ENCODE measurements around the gene S1PR3.

Gene S1PR3

DNA sequence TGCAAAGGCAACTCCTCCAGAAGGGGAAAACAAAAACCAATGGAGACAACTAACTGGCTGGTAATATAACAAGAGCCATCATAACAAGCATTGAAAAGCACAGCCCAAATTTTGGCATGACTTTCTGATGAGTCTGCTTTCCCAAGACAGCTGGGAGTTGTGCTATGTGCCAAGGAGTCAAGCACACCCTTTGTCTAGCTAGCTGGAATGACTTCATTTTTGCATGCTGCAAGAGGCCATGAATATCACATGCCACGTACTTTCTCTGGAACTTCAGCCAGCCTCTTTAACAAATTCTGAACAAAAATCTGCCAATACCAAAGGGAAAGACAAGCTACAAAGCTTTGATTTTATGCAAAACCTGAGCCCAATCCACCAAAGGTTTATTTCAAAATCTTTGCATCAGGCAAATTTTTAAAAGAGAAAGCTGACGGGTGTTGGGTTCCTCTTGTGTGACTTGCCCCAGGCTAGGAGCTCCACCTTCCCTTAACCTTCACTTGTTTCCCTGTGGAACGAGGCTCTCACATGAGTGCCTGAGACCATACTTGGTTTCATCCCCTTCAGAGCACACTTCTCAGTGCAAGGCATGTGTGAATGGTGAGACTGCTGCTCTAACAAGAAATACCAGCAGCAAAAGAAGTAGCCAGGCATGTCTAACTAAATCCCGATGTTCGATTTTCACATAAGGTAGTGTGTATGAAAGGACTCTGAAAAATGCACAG, 47.3 kb downstream of the S1PR3 start:
- TF ChIP-seq, protein P1, sequence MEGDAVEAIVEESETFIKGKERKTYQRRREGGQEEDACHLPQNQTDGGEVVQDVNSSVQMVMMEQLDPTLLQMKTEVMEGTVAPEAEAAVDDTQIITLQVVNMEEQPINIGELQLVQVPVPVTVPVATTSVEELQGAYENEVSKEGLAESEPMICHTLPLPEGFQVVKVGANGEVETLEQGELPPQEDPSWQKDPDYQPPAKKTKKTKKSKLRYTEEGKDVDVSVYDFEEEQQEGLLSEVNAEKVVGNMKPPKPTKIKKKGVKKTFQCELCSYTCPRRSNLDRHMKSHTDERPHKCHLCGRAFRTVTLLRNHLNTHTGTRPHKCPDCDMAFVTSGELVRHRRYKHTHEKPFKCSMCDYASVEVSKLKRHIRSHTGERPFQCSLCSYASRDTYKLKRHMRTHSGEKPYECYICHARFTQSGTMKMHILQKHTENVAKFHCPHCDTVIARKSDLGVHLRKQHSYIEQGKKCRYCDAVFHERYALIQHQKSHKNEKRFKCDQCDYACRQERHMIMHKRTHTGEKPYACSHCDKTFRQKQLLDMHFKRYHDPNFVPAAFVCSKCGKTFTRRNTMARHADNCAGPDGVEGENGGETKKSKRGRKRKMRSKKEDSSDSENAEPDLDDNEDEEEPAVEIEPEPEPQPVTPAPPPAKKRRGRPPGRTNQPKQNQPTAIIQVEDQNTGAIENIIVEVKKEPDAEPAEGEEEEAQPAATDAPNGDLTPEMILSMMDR (IDR thresholded peaks at IDR 0.05; ENCODE audit: low read depth, low read length): no peak
- no peak for DNase-seq
- Histone ChIP-seq H3K4me3 (ENCODE audit: low read depth, low read length) (no peak overlapping the region), H3K27me3 (ENCODE audit: insufficient read depth, low read depth, severe bottlenecking) (no peaks in the 10 kb centered on the region), H3K27ac (no peak overlapping the region), H3K36me3 (no peaks in the 10 kb centered on the region), H3K9me3 (ENCODE audit: severe bottlenecking) (no peaks in the 10 kb centered on the region)

- Histone ChIP-seq H3K27me3 (ENCODE audit: insufficient read depth, low read depth, severe bottlenecking) (no peaks in the 10 kb centered on the region), H3K36me3 (no peaks in the 10 kb centered on the region), H3K9me3 (ENCODE audit: severe bottlenecking) (no peaks in the 10 kb centered on the region), H3K27ac (no peak overlapping the region), H3K4me3 (ENCODE audit: low read depth, low read length) (no peak overlapping the region)
- TF ChIP-seq, protein P1 (IDR thresholded peaks at IDR 0.05; ENCODE audit: low read depth, low read length): no peak
- DNase-seq: no peak
Observed at GRCh38 chr9:89039104-89039465, 47.8 kb downstream of the S1PR3 start.

DNA sequence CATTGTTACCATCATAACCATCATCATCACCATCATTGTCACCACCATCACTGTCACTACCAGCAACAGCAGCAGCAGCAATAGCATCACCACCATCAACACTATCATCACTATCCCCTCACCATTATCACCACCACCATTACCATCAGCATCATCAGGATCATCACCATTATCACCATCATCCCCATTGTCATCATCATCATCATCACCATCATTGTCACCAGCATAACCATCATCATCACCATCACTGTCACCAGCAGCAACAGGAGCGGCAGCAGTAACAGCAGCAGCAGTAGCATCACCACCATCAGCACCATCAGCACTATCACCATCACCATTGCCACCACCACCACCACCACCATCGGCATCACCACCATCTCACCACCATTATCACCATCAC, 48.4 kb downstream of the S1PR3 start:
- H3K4me3 ChIP-seq (ENCODE audit: low read depth, low read length): no peak overlapping the region
- H3K36me3 ChIP-seq: no peaks in the 10 kb centered on the region
- no peaks in the 10 kb centered on the region for H3K27me3 ChIP-seq (ENCODE audit: insufficient read depth, low read depth, severe bottlenecking)
- DNase-seq: no peak
- TF ChIP-seq, protein P1 (IDR thresholded peaks at IDR 0.05; ENCODE audit: low read depth, low read length): no peak
- H3K27ac ChIP-seq: no peak overlapping the region
- H3K9me3 ChIP-seq (ENCODE audit: severe bottlenecking): no peaks in the 10 kb centered on the region

- Histone ChIP-seq H3K27me3 (ENCODE audit: insufficient read depth, low read depth, severe bottlenecking) (no peaks in the 10 kb centered on the region), H3K36me3 (no peaks in the 10 kb centered on the region), H3K4me3 (ENCODE audit: low read depth, low read length) (no peak overlapping the region), H3K9me3 (ENCODE audit: severe bottlenecking) (no peaks in the 10 kb centered on the region), H3K27ac (no peak overlapping the region)
- TF ChIP-seq, protein P1 (IDR thresholded peaks at IDR 0.05; ENCODE audit: low read depth, low read length): no peak
- no peak for DNase-seq
Observed at GRCh38 chr9:89042984-89043383, 51.7 kb downstream of the S1PR3 start.

DNA sequence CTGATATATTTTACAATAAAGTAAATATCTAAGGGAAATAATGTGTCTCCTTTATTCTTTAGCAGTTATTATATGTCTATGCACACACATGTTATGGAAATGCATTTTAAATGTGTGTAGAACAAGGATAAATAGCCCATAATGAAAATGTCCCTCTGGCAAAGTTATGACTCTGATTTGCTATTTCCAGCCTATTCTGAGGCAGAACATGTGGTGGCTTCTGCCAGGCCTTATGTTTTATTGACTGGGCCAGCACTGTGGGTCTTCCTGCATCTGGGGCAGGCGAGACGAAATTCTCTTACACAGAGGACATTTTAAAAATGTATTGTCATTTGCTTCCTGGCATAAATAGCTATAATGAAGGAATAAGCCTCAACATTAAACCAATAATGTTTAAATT, 52.8 kb downstream of the S1PR3 start:
- DNase-seq: no peak
- no peak overlapping the region for H3K27ac ChIP-seq
- no peaks in the 10 kb centered on the region for H3K36me3 ChIP-seq
- no peaks in the 10 kb centered on the region for H3K9me3 ChIP-seq (ENCODE audit: severe bottlenecking)
- TF ChIP-seq, protein P1 (IDR thresholded peaks at IDR 0.05; ENCODE audit: low read depth, low read length): no peak
- H3K27me3 ChIP-seq (ENCODE audit: insufficient read depth, low read depth, severe bottlenecking): no peaks in the 10 kb centered on the region
- H3K4me3 ChIP-seq (ENCODE audit: low read depth, low read length): no peak overlapping the region

DNA sequence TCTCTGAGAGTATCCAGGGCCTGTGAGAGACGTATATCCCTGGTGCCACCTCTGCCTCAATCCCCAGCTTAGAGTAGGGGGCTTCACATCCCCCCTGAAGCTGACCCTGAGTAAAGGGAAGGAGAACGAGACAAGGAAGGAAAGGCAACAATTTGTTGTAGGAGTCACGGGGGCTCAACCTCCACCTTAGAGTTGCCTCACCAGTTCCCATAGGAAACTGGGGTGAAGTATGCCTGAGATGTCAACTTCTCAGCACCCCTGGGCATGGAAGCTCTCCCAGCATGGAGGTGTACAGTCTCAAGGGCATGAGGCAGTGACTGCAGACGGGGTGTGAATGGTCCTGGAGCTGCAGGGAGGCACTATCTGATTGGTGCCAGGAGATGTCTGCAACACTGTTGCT, 53.6 kb downstream of the S1PR3 start:
- H3K9me3 ChIP-seq (ENCODE audit: severe bottlenecking): no peaks in the 10 kb centered on the region
- H3K36me3 ChIP-seq: no peaks in the 10 kb centered on the region
- TF ChIP-seq, protein P1 (IDR thresholded peaks at IDR 0.05; ENCODE audit: low read depth, low read length): no peak

More for the DNA sequence above, 53.6 kb downstream of the S1PR3 start:
- no peak for DNase-seq
- no peaks in the 10 kb centered on the region for H3K27me3 ChIP-seq (ENCODE audit: insufficient read depth, low read depth, severe bottlenecking)
- no peak overlapping the region for H3K4me3 ChIP-seq (ENCODE audit: low read depth, low read length)
- no peak overlapping the region for H3K27ac ChIP-seq

All from WERI-Rb-1 (cell line).